GM23338 (cell line): ENCODE measurements around the gene IL22RA1. TPM values are rescaled to one million over a fixed set of nuclear protein-coding genes. Genes with fewer than 3 reads are reported as not detected.

ENCODE experiments used
- ATAC-seq: fragments of 200-7000 bp; cut with Tn5 transposase; 3 replicates; pipeline ENCODE4 v1.9.1; 2020
- DNase-seq: peaks from one replicate; pipeline ENCODE4 v3.0.0-alpha.2; 2015; ENCODE audit warnings: low spot score
- H2AFZ ChIP-seq: fragments of 200-600 bp; sonication (generic); 2 replicates; pipeline ENCODE4 v1.8.0; 2016; ENCODE audit warnings: antibody characterized with exemption, mild to moderate bottlenecking, moderate library complexity
- H3F3A ChIP-seq: fragments of 200-600 bp; sonication (generic); replicated peaks from 2 replicates; pipeline ENCODE4 v1.8.0; 2017; ENCODE audit warnings: antibody characterized with exemption, mixed run types, low read depth
- H3K27ac ChIP-seq: fragments of 200-600 bp; sonication (generic); 2 replicates; pipeline ENCODE4 v1.6.1; 2016; ENCODE audit warnings: low read depth
- H3K27me3 ChIP-seq: fragments of 200-600 bp; sonication (generic); 2 replicates; pipeline ENCODE4 v1.8.0; 2016; ENCODE audit warnings: mild to moderate bottlenecking, mixed run types, moderate library complexity; ENCODE audit not compliant: insufficient read depth
- H3K36me3 ChIP-seq: fragments of 200-600 bp; sonication (generic); 2 replicates; pipeline ENCODE4 v1.8.0; 2016; ENCODE audit warnings: mild to moderate bottlenecking; ENCODE audit not compliant: insufficient read depth
- H3K4me1 ChIP-seq: fragments of 200-600 bp; sonication (generic); 2 replicates; pipeline ENCODE4 v1.8.0; 2016; ENCODE audit warnings: mild to moderate bottlenecking, moderate library complexity; ENCODE audit not compliant: insufficient read depth
- H3K4me2 ChIP-seq: fragments of 200-600 bp; sonication (generic); 2 replicates; pipeline ENCODE4 v1.7.1; 2017; ENCODE audit warnings: mixed run types
- H3K4me3 ChIP-seq: fragments of 200-600 bp; sonication (generic); 2 replicates; pipeline ENCODE4 v1.6.1; 2016; ENCODE audit warnings: mixed run types
- H3K79me2 ChIP-seq: fragments of 200-600 bp; sonication (generic); replicated peaks from 2 replicates; pipeline ENCODE4 v1.8.0; 2017; ENCODE audit warnings: mild to moderate bottlenecking; ENCODE audit not compliant: insufficient read depth
- H3K9me2 ChIP-seq: fragments of 200-600 bp; sonication (generic); 2 replicates; pipeline ENCODE4 v1.8.0; 2017; ENCODE audit not compliant: insufficient read depth
- H4K20me1 ChIP-seq: fragments of 200-600 bp; sonication (generic); replicated peaks from 2 replicates; pipeline ENCODE4 v1.8.0; 2017; ENCODE audit warnings: mild to moderate bottlenecking; ENCODE audit not compliant: insufficient read depth
- H3K27ac Mint-ChIP-seq: 2 replicates; pipeline ENCODE4 v1.8.0; 2020; ENCODE audit warnings: inconsistent platforms, mild to moderate bottlenecking, moderate library complexity, mixed read lengths
- H3K27me3 Mint-ChIP-seq: 3 replicates; pipeline ENCODE4 v1.8.0; 2022; ENCODE audit warnings: low read depth, mild to moderate bottlenecking, moderate library complexity, mixed read lengths, inconsistent platforms; ENCODE audit not compliant: insufficient read depth, poor library complexity
- H3K36me3 Mint-ChIP-seq: 3 replicates; pipeline ENCODE4 v1.8.0; 2021; ENCODE audit warnings: low read depth, mild to moderate bottlenecking, inconsistent platforms, moderate library complexity, mixed read lengths
- H3K4me1 Mint-ChIP-seq: 3 replicates; pipeline ENCODE4 v1.8.0; 2020; ENCODE audit warnings: mild to moderate bottlenecking, inconsistent platforms, mixed read lengths
- H3K4me3 Mint-ChIP-seq: 3 replicates; pipeline ENCODE4 v1.8.0; 2021; ENCODE audit warnings: moderate library complexity, mild to moderate bottlenecking, inconsistent platforms, mixed read lengths
- H3K9me3 Mint-ChIP-seq: 3 replicates; pipeline ENCODE4 v1.8.0; 2020; ENCODE audit warnings: moderate library complexity, mild to moderate bottlenecking, inconsistent platforms, mixed read lengths
- CREB1 ChIP-seq: fragments of 250-450 bp; sonication (Bioruptor Pico); IDR thresholded peaks from 2 replicates; pipeline ENCODE4 v1.5.0; 2020; ENCODE audit warnings: low read depth, mild to moderate bottlenecking, moderate library complexity
- ETS1 ChIP-seq: IDR thresholded peaks from 2 replicates; pipeline ENCODE4 v1.6.1; 2016; ENCODE audit warnings: antibody characterized with exemption
- EZH2 ChIP-seq: fragments of 200-600 bp; sonication (generic); IDR thresholded peaks from one replicate; pipeline ENCODE4 v1.8.0; 2017; ENCODE audit warnings: antibody characterized with exemption, mild to moderate bottlenecking, low read depth; ENCODE audit not compliant: unreplicated experiment
- EZH2phosphoT487 ChIP-seq: fragments of 200-600 bp; sonication (generic); IDR thresholded peaks from one replicate; pipeline ENCODE4 v1.8.1; 2018; ENCODE audit warnings: antibody characterized with exemption; ENCODE audit not compliant: unreplicated experiment
- JUNB ChIP-seq: IDR thresholded peaks from one replicate; pipeline ENCODE4 v1.6.1; 2016; ENCODE audit warnings: antibody characterized with exemption; ENCODE audit not compliant: unreplicated experiment
- NANOG ChIP-seq: IDR thresholded peaks from 2 replicates; pipeline ENCODE4 v1.6.1; 2016; ENCODE audit warnings: antibody characterized with exemption, borderline replicate concordance
- POLR2AphosphoS5 ChIP-seq: IDR thresholded peaks from 2 replicates; pipeline ENCODE4 v1.6.1; 2016; ENCODE audit warnings: antibody characterized with exemption, low read depth
- REST ChIP-seq: IDR thresholded peaks from one replicate; pipeline ENCODE4 v1.6.1; 2018; ENCODE audit warnings: antibody characterized with exemption; ENCODE audit not compliant: unreplicated experiment
- STAT1 ChIP-seq: IDR thresholded peaks from one replicate; pipeline ENCODE4 v1.6.1; 2016; ENCODE audit warnings: antibody characterized with exemption; ENCODE audit not compliant: unreplicated experiment
- ZNF114 ChIP-seq: fragments of 250-450 bp; sonication (Bioruptor Pico); IDR thresholded peaks from 2 replicates; pipeline ENCODE4 v1.5.0; 2020; ENCODE audit warnings: mild to moderate bottlenecking, moderate library complexity
- ZNF331 ChIP-seq: fragments of 250-450 bp; sonication (Bioruptor Pico); IDR thresholded peaks from 2 replicates; pipeline ENCODE4 v1.5.0; 2020; ENCODE audit warnings: low read depth, mild to moderate bottlenecking, moderate library complexity
- ZNF462 ChIP-seq: fragments of 250-450 bp; sonication (Bioruptor Pico); IDR thresholded peaks from 2 replicates; pipeline ENCODE4 v1.5.0; 2020; ENCODE audit warnings: mild to moderate bottlenecking, moderate library complexity
- polyA plus RNA-seq: library from polyadenylated mRNA; unstranded; fragments of >200 nt; fragmentation: Nextera tagmentation; extraction: Ambion mirVana; gene quantifications from 2 replicates; pipeline ENCODE4 v1.2.1, GENCODE V29; 2016
- total RNA-seq: library from RNA; depleted of rRNA; stranded (reverse); fragments of >200 nt; shearing (Covaris generic); gene quantifications from 2 replicates; pipeline ENCODE4 v1.2.3, GENCODE V29; 2014
- TF ChIP-seq, protein P1 (sequence below), 2 experiments: fragments of 200-600 bp in 1 of 2; sonication (generic) in 1 of 2; conservative IDR thresholded peaks; 2 replicates each; pipeline versions ENCODE4 v1.5.1 to v1.6.1; 2016 to 2017; ENCODE audit warnings: antibody characterized with exemption in 2 of 2, low read depth in 2 of 2, mild to moderate bottlenecking in 2 of 2, moderate library complexity in 1 of 2

The IL22RA1 gene
- total and polyA plus RNA-seq, 2 experiments from 2014 or later, result 0.11 to 0.28 TPM

GRCh38 chr1:24069817-24070216 lies 73.1 kb downstream of the IL22RA1 start:
- peaks cover 11% of the 10 kb centered on the region; the same call in 2 of the 3 replicates for H3K4me1 Mint-ChIP-seq
- H3K27me3 Mint-ChIP-seq, result no peaks in the 10 kb centered on the region

More at GRCh38 chr1:24069817-24070216, 73.1 kb downstream of the IL22RA1 start:
- H3K36me3 Mint-ChIP-seq, result no peaks in the 10 kb centered on the region
- no peaks in the 10 kb centered on the region for H3F3A ChIP-seq
- ATAC-seq (no peak), DNase-seq (no peak)
- H3K9me3 Mint-ChIP-seq, result no peaks in the 10 kb centered on the region
- no peak overlapping the region for H3K4me3 Mint-ChIP-seq
- H3K9me2 ChIP-seq, result no peaks in the 10 kb centered on the region
- H3K4me2 ChIP-seq, result no peak overlapping the region
- H3K4me3 ChIP-seq, result no peak overlapping the region
- H2AFZ ChIP-seq, result no peak overlapping the region
- no peak for TF ChIP-seq ZNF114
- no peak for TF ChIP-seq STAT1
- TF ChIP-seq NANOG, result no peak
- no peak for TF ChIP-seq ZNF331 (CRISPR knock-in tag)
- TF ChIP-seq CREB1 (CRISPR knock-in tag), result no peak
- no peak for TF ChIP-seq ETS1
- no peak for TF ChIP-seq JUNB
- TF ChIP-seq REST, result no peak
- TF ChIP-seq, protein P1, sequence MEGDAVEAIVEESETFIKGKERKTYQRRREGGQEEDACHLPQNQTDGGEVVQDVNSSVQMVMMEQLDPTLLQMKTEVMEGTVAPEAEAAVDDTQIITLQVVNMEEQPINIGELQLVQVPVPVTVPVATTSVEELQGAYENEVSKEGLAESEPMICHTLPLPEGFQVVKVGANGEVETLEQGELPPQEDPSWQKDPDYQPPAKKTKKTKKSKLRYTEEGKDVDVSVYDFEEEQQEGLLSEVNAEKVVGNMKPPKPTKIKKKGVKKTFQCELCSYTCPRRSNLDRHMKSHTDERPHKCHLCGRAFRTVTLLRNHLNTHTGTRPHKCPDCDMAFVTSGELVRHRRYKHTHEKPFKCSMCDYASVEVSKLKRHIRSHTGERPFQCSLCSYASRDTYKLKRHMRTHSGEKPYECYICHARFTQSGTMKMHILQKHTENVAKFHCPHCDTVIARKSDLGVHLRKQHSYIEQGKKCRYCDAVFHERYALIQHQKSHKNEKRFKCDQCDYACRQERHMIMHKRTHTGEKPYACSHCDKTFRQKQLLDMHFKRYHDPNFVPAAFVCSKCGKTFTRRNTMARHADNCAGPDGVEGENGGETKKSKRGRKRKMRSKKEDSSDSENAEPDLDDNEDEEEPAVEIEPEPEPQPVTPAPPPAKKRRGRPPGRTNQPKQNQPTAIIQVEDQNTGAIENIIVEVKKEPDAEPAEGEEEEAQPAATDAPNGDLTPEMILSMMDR (conservative IDR thresholded peaks at IDR 0.05; ENCODE audit: low read depth in 2 of 2), result no peak
- no peak for TF ChIP-seq EZH2
- no peak for TF ChIP-seq POLR2AphosphoS5
- no peak for TF ChIP-seq EZH2phosphoT487
- no peak for TF ChIP-seq ZNF462 (CRISPR knock-in tag)
- no peaks in the 10 kb centered on the region for H3K27me3 ChIP-seq
- no peaks in the 10 kb centered on the region for H4K20me1 ChIP-seq
- H3K27ac Mint-ChIP-seq, result no peak overlapping the region
- no peaks in the 10 kb centered on the region for H3K36me3 ChIP-seq
- no peaks in the 10 kb centered on the region for H3K79me2 ChIP-seq
- no peak overlapping the region for H3K27ac ChIP-seq
- H3K4me1 ChIP-seq, result peaks cover 5% of the 10 kb centered on the region
